ENCODE data around the gene KHNYN. TPM values are rescaled to one million over a fixed set of nuclear protein-coding genes. Genes with fewer than 3 reads are reported as not detected.

KHNYN gene
- total RNA-seq, 4 donors from 2014 or later = 65.7 to 129 (median 101) TPM

DNA sequence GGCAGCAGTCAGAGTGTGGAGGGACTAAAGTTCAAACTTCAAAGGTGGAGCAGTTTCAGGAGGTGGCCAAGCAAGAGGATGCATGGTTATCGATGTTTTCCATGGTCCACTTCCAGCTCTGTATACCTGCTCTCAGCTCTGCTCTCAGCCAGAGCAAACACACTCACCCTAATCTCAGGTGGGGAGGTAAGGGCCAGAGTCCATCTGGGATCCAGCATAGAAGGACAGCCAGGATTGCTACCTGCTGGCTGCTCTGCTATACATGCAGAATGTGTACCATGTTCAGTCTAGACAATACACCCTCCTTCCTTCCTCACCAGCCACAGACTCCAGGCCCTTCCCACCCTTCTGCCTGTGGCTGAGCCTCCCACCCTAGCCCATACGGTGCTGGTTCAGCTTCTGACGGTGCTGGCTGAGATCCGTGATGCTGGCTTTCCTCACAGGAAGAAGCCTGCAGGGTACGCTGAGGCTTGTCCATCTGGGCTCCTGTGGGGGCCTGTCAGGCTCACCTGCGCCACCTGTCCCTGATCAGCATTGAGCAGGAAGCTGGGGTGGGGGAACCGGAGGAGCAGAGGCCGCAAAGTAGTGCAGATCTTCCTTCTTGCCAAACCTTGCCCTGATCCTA lies 2.7 kb upstream of the KHNYN start:
- intact Hi-C loops (cut with DNase I; ENCODE audit: low total_unique reads) = no loop called here
- no peak overlapping the region for H3K4me3 ChIP-seq
- TF ChIP-seq POLR2AphosphoS5 (IDR thresholded peaks at IDR 0.05) (peak in 2 of 3 donors; percentile 52 to 68), POLR2A (IDR thresholded peaks at IDR 0.05) (peak; percentile 35), CTCF (IDR thresholded peaks at IDR 0.05) (no peak)
- DNase-seq = peak; percentile 65
- H3K36me3 ChIP-seq = no peaks in the 10 kb centered on the region
- H3K27ac ChIP-seq = peak overlapping the region; percentile 75 to 92 (median 83)
- no peaks in the 10 kb centered on the region for H3K27me3 ChIP-seq
- H3K4me1 ChIP-seq = peaks cover 30 to 81% (median 66%) of the 10 kb centered on the region in 4 donors
- WGBS, 2 donors (ENCODE audit: low coverage in 1 of 2) = 39 to 80% methylated on average over 1 to 8 of the region's 8 CpGs
- H3K9me3 ChIP-seq = no peaks in the 10 kb centered on the region
- in situ Hi-C loops (cut with MboI; ENCODE audit: low pct_ligation_motif_present in 1 of 4, low pct_unique_long_range_greater_than_20kb in 1 of 4, low sequenced_read_pairs in 3 of 4) = loop anchor here in 3 of 4 donors (25.0 kb wide), 2 partner anchors 90 to 190 kb away; partner anchors contain the start of genes GMPR2 (in 3 of the 3), NEDD8 (in 3 of the 3), TINF2 (in 3 of the 3) and ADCY4 (in 1 of the 3)

- WGBS, 2 donors (ENCODE audit: low coverage in 1 of 2) = 83% methylated on average over 18 of the region's 18 CpGs; no CpG with 5 or more reads in 1 of the 2 donors
- Histone ChIP-seq H3K9me3 (no peaks in the 10 kb centered on the region), H3K27ac (peak overlapping the region; percentile 75 to 92 (median 83)), H3K4me1 (peaks cover 30 to 81% (median 69%) of the 10 kb centered on the region in 4 donors), H3K27me3 (no peaks in the 10 kb centered on the region), H3K4me3 (no peak overlapping the region), H3K36me3 (peaks cover 0 to 8% (median 3%) of the 10 kb centered on the region in 4 donors)
- TF ChIP-seq CTCF (IDR thresholded peaks at IDR 0.05) = no peak
- no peak for TF ChIP-seq POLR2A (IDR thresholded peaks at IDR 0.05)
- TF ChIP-seq POLR2AphosphoS5 (IDR thresholded peaks at IDR 0.05) = no peak
- no peak for TF ChIP-seq EP300 (IDR thresholded peaks at IDR 0.05; ENCODE audit: low read depth)
- DNase-seq = no peak
- in situ Hi-C loops (cut with MboI; ENCODE audit: low pct_ligation_motif_present in 1 of 4, low pct_unique_long_range_greater_than_20kb in 1 of 4, low sequenced_read_pairs in 3 of 4) (loop anchor here in 3 of 4 donors (25.0 kb wide), 2 partner anchors 91 to 191 kb away; partner anchors contain the start of genes GMPR2 (in 3 of the 3), NEDD8 (in 3 of the 3), TINF2 (in 3 of the 3) and ADCY4 (in 1 of the 3)), intact Hi-C loops (cut with DNase I; ENCODE audit: low total_unique reads) (no loop called here)
Observed at GRCh38 chr14:24427537-24428508, 1.9 kb upstream of the KHNYN start.

DNA sequence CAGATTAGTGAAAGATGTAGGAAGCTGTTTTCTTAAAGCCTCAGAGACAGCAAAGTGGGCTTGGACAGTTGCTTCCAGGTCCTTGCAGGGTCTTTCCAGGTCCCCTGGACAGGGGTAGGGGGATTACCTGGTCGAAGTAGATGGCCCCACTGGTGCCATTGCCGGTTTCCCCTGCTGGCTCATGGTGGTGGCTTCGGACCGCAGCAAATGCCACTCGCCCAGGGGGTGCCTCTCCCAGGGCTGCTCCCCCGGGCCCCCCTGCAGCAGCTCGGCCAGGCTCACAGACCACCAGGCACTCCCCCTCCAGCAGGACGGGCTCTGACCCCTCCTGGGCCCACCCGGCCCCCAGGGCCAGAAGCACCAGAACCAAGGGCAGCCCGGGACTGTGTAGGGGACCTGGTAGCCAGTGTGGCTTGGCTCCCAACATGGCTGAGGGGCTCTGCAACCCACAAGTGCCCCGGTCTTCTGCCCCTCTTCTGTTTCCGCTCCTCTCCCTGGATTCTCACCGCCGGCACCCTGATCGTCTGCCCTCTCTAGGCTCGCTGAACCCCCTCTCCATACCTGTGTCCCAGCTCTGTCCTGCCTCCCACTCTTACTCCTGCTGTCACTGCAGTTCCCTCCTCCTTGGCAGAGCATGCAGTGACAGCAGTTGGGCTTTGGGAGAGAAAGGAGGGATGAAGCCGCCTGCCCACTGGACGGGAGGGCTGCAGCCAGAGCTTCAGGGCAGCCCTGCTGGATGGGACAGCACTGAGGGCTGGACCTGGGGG lies 943 bp upstream of the KHNYN start:
- no peak for TF ChIP-seq EP300 (IDR thresholded peaks at IDR 0.05; ENCODE audit: low read depth)
- TF ChIP-seq POLR2AphosphoS5 (IDR thresholded peaks at IDR 0.05) = no peak
- no peak for TF ChIP-seq CTCF (IDR thresholded peaks at IDR 0.05)
- no peak for TF ChIP-seq POLR2A (IDR thresholded peaks at IDR 0.05)
- Histone ChIP-seq H3K4me1 (peaks cover 25 to 74% (median 67%) of the 10 kb centered on the region in 4 donors), H3K36me3 (peaks cover 0 to 17% (median 6%) of the 10 kb centered on the region in 4 donors), H3K27me3 (no peaks in the 10 kb centered on the region), H3K9me3 (no peaks in the 10 kb centered on the region), H3K27ac (peak overlapping the region; percentile 92 to 97 (median 96)), H3K4me3 (peak overlapping the region in 1 of 4 donors; percentile 85)
- no peak for DNase-seq
- intact Hi-C loops (cut with DNase I; ENCODE audit: low total_unique reads) (no loop called here), in situ Hi-C loops (cut with MboI; ENCODE audit: low pct_ligation_motif_present in 1 of 4, low pct_unique_long_range_greater_than_20kb in 1 of 4, low sequenced_read_pairs in 3 of 4) (loop anchor here in 3 of 4 donors (25.0 kb wide), 2 partner anchors 92 to 192 kb away; partner anchors contain the start of genes GMPR2 (in 3 of the 3), NEDD8 (in 3 of the 3), TINF2 (in 3 of the 3) and ADCY4 (in 1 of the 3))
- WGBS, 2 donors (ENCODE audit: low coverage in 1 of 2) = 92% methylated on average over 18 of the region's 18 CpGs; no CpG with 5 or more reads in 1 of the 2 donors
